KMS-11 (cell line): Measurements from ENCODE around the gene GLOD4.

Source experiments
- H2AFZ ChIP-seq: fragments of 200-600 bp; sonication (generic); 2 replicates; pipeline ENCODE4 v1.6.1; 2016; ENCODE audit warnings: antibody characterized with exemption, mixed run types, low read depth
- H3K27ac ChIP-seq: fragments of 200-600 bp; sonication (generic); 2 replicates; pipeline ENCODE4 v1.6.1; 2016; ENCODE audit warnings: mild to moderate bottlenecking, mixed run types
- H3K27me3 ChIP-seq: fragments of 200-600 bp; sonication (generic); 2 replicates; pipeline ENCODE4 v1.6.1; 2017; ENCODE audit warnings: mild to moderate bottlenecking, low read depth, mixed run types, moderate library complexity; ENCODE audit not compliant: insufficient read depth
- H3K36me3 ChIP-seq: fragments of 200-600 bp; sonication (generic); 2 replicates; pipeline ENCODE4 v1.6.1; 2017; ENCODE audit warnings: mild to moderate bottlenecking, mixed run types; ENCODE audit not compliant: insufficient read depth
- H3K4me1 ChIP-seq: fragments of 200-600 bp; sonication (generic); 2 replicates; pipeline ENCODE4 v1.6.1; 2016; ENCODE audit warnings: mild to moderate bottlenecking, low read depth, mixed run types; ENCODE audit not compliant: poor library complexity, severe bottlenecking
- H3K4me2 ChIP-seq: fragments of 200-600 bp; sonication (generic); 2 replicates; pipeline ENCODE4 v1.7.0; 2016; ENCODE audit warnings: mild to moderate bottlenecking, mixed run types
- H3K4me3 ChIP-seq: fragments of 200-600 bp; sonication (generic); IDR thresholded peaks from 2 replicates; pipeline ENCODE4 v1.6.1; 2017; ENCODE audit warnings: low read depth, low read length, mixed read lengths; ENCODE audit not compliant: insufficient read depth
- H3K79me2 ChIP-seq: fragments of 200-600 bp; sonication (generic); 2 replicates; pipeline ENCODE4 v1.6.1; 2016; ENCODE audit warnings: low read depth, mixed run types; ENCODE audit not compliant: insufficient read depth
- H3K9ac ChIP-seq: fragments of 200-600 bp; sonication (generic); 2 replicates; pipeline ENCODE4 v1.6.1; 2016; ENCODE audit warnings: mild to moderate bottlenecking, mixed run types
- H4K20me1 ChIP-seq: fragments of 200-600 bp; sonication (generic); 2 replicates; pipeline ENCODE4 v1.6.1; 2016; ENCODE audit warnings: mild to moderate bottlenecking, mixed run types; ENCODE audit not compliant: insufficient read depth
- CTCF ChIP-seq: fragments of 200-600 bp; sonication (generic); conservative IDR thresholded peaks from 2 replicates; pipeline ENCODE4 v1.6.1; 2017; ENCODE audit warnings: low read depth, mild to moderate bottlenecking, antibody characterized with exemption, low read length, moderate library complexity, mixed read lengths

GLOD4 gene

GRCh38 chr17:721540-721937 lies 60.5 kb downstream of the GLOD4 start:
- Histone ChIP-seq H3K79me2 (no peaks in the 10 kb centered on the region), H4K20me1 (no peaks in the 10 kb centered on the region), H3K27me3 (no peaks in the 10 kb centered on the region), H3K4me3 (no peak overlapping the region), H3K4me1 (no peaks in the 10 kb centered on the region), H2AFZ (no peak overlapping the region), H3K9ac (no peak overlapping the region), H3K36me3 (no peaks in the 10 kb centered on the region), H3K27ac (no peak overlapping the region), H3K4me2 (no peak overlapping the region)
- TF ChIP-seq CTCF = no peak

- Histone ChIP-seq H3K9ac (no peak overlapping the region), H3K4me2 (no peak overlapping the region), H3K4me1 (no peaks in the 10 kb centered on the region), H3K36me3 (no peaks in the 10 kb centered on the region), H2AFZ (no peak overlapping the region), H3K27me3 (no peaks in the 10 kb centered on the region), H3K27ac (no peak overlapping the region), H3K4me3 (no peak overlapping the region), H3K79me2 (no peaks in the 10 kb centered on the region), H4K20me1 (no peaks in the 10 kb centered on the region)
- TF ChIP-seq CTCF = no peak
Measured at GRCh38 chr17:720706-721539, 61.2 kb downstream of the GLOD4 start.

GRCh38 chr17:718075-718474 lies 64.0 kb downstream of the GLOD4 start:
- no peak for TF ChIP-seq CTCF
- no peak overlapping the region for H2AFZ ChIP-seq
- H3K36me3 ChIP-seq = no peaks in the 10 kb centered on the region
- peaks cover 7% of the 10 kb centered on the region; the same call in 1 of the 2 replicates for H3K79me2 ChIP-seq
- H3K27me3 ChIP-seq = no peaks in the 10 kb centered on the region
- H3K4me2 ChIP-seq = no peak overlapping the region
- H4K20me1 ChIP-seq = no peaks in the 10 kb centered on the region
- H3K4me3 ChIP-seq = no peak overlapping the region
- H3K4me1 ChIP-seq = no peaks in the 10 kb centered on the region
- H3K27ac ChIP-seq = no peak overlapping the region
- no peak overlapping the region for H3K9ac ChIP-seq
